KMS-11 (cell line): ENCODE data around the gene IRF7.

Source experiments
- H2AFZ ChIP-seq: fragments of 200-600 bp; sonication (generic); 2 replicates; pipeline ENCODE4 v1.6.1; 2016; ENCODE audit warnings: antibody characterized with exemption, mixed run types, low read depth
- H3K27ac ChIP-seq: fragments of 200-600 bp; sonication (generic); 2 replicates; pipeline ENCODE4 v1.6.1; 2016; ENCODE audit warnings: mild to moderate bottlenecking, mixed run types
- H3K27me3 ChIP-seq: fragments of 200-600 bp; sonication (generic); 2 replicates; pipeline ENCODE4 v1.6.1; 2017; ENCODE audit warnings: mild to moderate bottlenecking, low read depth, mixed run types, moderate library complexity; ENCODE audit not compliant: insufficient read depth
- H3K36me3 ChIP-seq: fragments of 200-600 bp; sonication (generic); 2 replicates; pipeline ENCODE4 v1.6.1; 2017; ENCODE audit warnings: mild to moderate bottlenecking, mixed run types; ENCODE audit not compliant: insufficient read depth
- H3K4me1 ChIP-seq: fragments of 200-600 bp; sonication (generic); 2 replicates; pipeline ENCODE4 v1.6.1; 2016; ENCODE audit warnings: mild to moderate bottlenecking, low read depth, mixed run types; ENCODE audit not compliant: poor library complexity, severe bottlenecking
- H3K4me2 ChIP-seq: fragments of 200-600 bp; sonication (generic); 2 replicates; pipeline ENCODE4 v1.7.0; 2016; ENCODE audit warnings: mild to moderate bottlenecking, mixed run types
- H3K4me3 ChIP-seq: fragments of 200-600 bp; sonication (generic); IDR thresholded peaks from 2 replicates; pipeline ENCODE4 v1.6.1; 2017; ENCODE audit warnings: low read depth, low read length, mixed read lengths; ENCODE audit not compliant: insufficient read depth
- H3K79me2 ChIP-seq: fragments of 200-600 bp; sonication (generic); 2 replicates; pipeline ENCODE4 v1.6.1; 2016; ENCODE audit warnings: low read depth, mixed run types; ENCODE audit not compliant: insufficient read depth
- H3K9ac ChIP-seq: fragments of 200-600 bp; sonication (generic); 2 replicates; pipeline ENCODE4 v1.6.1; 2016; ENCODE audit warnings: mild to moderate bottlenecking, mixed run types
- H4K20me1 ChIP-seq: fragments of 200-600 bp; sonication (generic); 2 replicates; pipeline ENCODE4 v1.6.1; 2016; ENCODE audit warnings: mild to moderate bottlenecking, mixed run types; ENCODE audit not compliant: insufficient read depth
- CTCF ChIP-seq: fragments of 200-600 bp; sonication (generic); conservative IDR thresholded peaks from 2 replicates; pipeline ENCODE4 v1.6.1; 2017; ENCODE audit warnings: low read depth, mild to moderate bottlenecking, antibody characterized with exemption, low read length, moderate library complexity, mixed read lengths

IRF7 gene

GRCh38 chr11:610146-610801 is 5.5 kb downstream of the IRF7 start:
- no peaks in the 10 kb centered on the region; the same call in 1 of the 2 replicates for H3K36me3 ChIP-seq
- H4K20me1 ChIP-seq = no peaks in the 10 kb centered on the region
- H3K27ac ChIP-seq = no peak overlapping the region

GRCh38 chr11:609341-609811 is 6.4 kb downstream of the IRF7 start:
- no peak overlapping the region for H3K27ac ChIP-seq
- H3K79me2 ChIP-seq = no peaks in the 10 kb centered on the region
- H3K4me3 ChIP-seq = no peak overlapping the region
- no peaks in the 10 kb centered on the region for H3K27me3 ChIP-seq
- H4K20me1 ChIP-seq = no peaks in the 10 kb centered on the region
- H3K4me2 ChIP-seq = no peak overlapping the region
- no peak overlapping the region for H3K9ac ChIP-seq
- no peaks in the 10 kb centered on the region; the same call in 1 of the 2 replicates for H3K36me3 ChIP-seq
- H2AFZ ChIP-seq = no peak overlapping the region
- peaks cover 3% of the 10 kb centered on the region for H3K4me1 ChIP-seq
- TF ChIP-seq CTCF = no peak

More at GRCh38 chr11:610146-610801, 5.5 kb downstream of the IRF7 start:
- Histone ChIP-seq H3K4me2 (no peak overlapping the region), H3K9ac (no peak overlapping the region), H3K27me3 (no peaks in the 10 kb centered on the region), H3K4me3 (no peak overlapping the region), H2AFZ (no peak overlapping the region), H3K79me2 (no peaks in the 10 kb centered on the region), H3K4me1 (peaks cover 10% of the 10 kb centered on the region)
- TF ChIP-seq CTCF = no peak

GRCh38 chr11:608791-609251 is 6.9 kb downstream of the IRF7 start:
- H3K9ac ChIP-seq = no peak overlapping the region

GRCh38 chr11:607971-608659 is 7.6 kb downstream of the IRF7 start:
- Histone ChIP-seq H3K79me2 (no peaks in the 10 kb centered on the region), H3K9ac (no peak overlapping the region), H3K4me2 (no peak overlapping the region), H3K27me3 (no peaks in the 10 kb centered on the region), H3K4me1 (no peaks in the 10 kb centered on the region), H2AFZ (no peak overlapping the region), H3K36me3 (no peaks in the 10 kb centered on the region; the same call in 1 of the 2 replicates), H4K20me1 (no peaks in the 10 kb centered on the region), H3K4me3 (no peak overlapping the region), H3K27ac (no peak overlapping the region)
- no peak for TF ChIP-seq CTCF

More at GRCh38 chr11:608791-609251, 6.9 kb downstream of the IRF7 start:
- no peak overlapping the region for H3K4me3 ChIP-seq
- H3K4me2 ChIP-seq = no peak overlapping the region
- no peak overlapping the region for H2AFZ ChIP-seq
- no peaks in the 10 kb centered on the region for H3K27me3 ChIP-seq
- no peaks in the 10 kb centered on the region for H4K20me1 ChIP-seq
- no peaks in the 10 kb centered on the region for H3K4me1 ChIP-seq
- no peaks in the 10 kb centered on the region; the same call in 1 of the 2 replicates for H3K36me3 ChIP-seq
- H3K27ac ChIP-seq = no peak overlapping the region
- no peaks in the 10 kb centered on the region for H3K79me2 ChIP-seq
- TF ChIP-seq CTCF = no peak
